IMR-90 (cell line): ENCODE measurements around the gene URB2. TPM values are rescaled to one million over a fixed set of nuclear protein-coding genes. Genes with fewer than 3 reads are reported as not detected.

ENCODE experiments used
- ATAC-seq: fragments of 200-7000 bp; cut with Tn5 transposase; 2 replicates; pipeline ENCODE4 v1.9.1; 2020; ENCODE audit warnings: low read depth, mild to moderate bottlenecking, moderate library complexity
- BruUV-seq: library from RNA; stranded (reverse); fragments of 400-500 nt; replicated peaks from 2 replicates; lab custom pipeline; 2021; lab: Mats Ljungman, UMichigan
- CTCF ChIA-PET: fragments of 300-600 bp; formaldehyde crosslinking; extraction: SDS; loops from one replicate; lab custom pipeline; 2021; ENCODE audit warnings: antibody characterized with exemption; lab: Yijun Ruan, JAX
- POLR2A ChIA-PET: fragments of 300-600 bp; sonication (Branson Sonifier 250); formaldehyde crosslinking; loops from one replicate; lab custom pipeline; 2022; ENCODE audit warnings: antibody characterized with exemption; ENCODE audit not compliant: unreplicated experiment; lab: Charles Lee
- DNase-seq: peaks from one replicate; pipeline ENCODE4 v3.0.0; 2013
- H2AFZ ChIP-seq: replicated peaks from 2 replicates; pipeline ENCODE3; 2013; ENCODE audit warnings: low read length, mild to moderate bottlenecking; ENCODE audit not compliant: poor library complexity
- H2AK5ac ChIP-seq: 2 replicates; pipeline ENCODE4 v1.6.1; 2013; ENCODE audit warnings: low read depth, low read length, inconsistent platforms
- H2AK9ac ChIP-seq: replicated peaks from 2 replicates; pipeline ENCODE3; 2013; ENCODE audit warnings: mild to moderate bottlenecking, low read depth, low read length, moderate library complexity; ENCODE audit not compliant: poor library complexity
- H2BK120ac ChIP-seq: 2 replicates; pipeline ENCODE4 v1.6.1; 2013; ENCODE audit warnings: low read depth, low read length, inconsistent platforms
- H2BK15ac ChIP-seq: 3 replicates; pipeline ENCODE4 v1.6.1; 2013; ENCODE audit warnings: low read depth, low read length, inconsistent platforms
- H2BK20ac ChIP-seq: 2 replicates; pipeline ENCODE4 v1.6.1; 2013; ENCODE audit warnings: low read depth, mild to moderate bottlenecking, inconsistent platforms, low read length, moderate library complexity
- H2BK5ac ChIP-seq: 2 replicates; pipeline ENCODE4 v1.6.1; 2013; ENCODE audit warnings: mild to moderate bottlenecking, low read depth, low read length, inconsistent platforms; ENCODE audit not compliant: poor library complexity, severe bottlenecking
- H3K14ac ChIP-seq: replicated peaks from 2 replicates; pipeline ENCODE4 v1.6.1; 2013; ENCODE audit warnings: low read depth, low read length, inconsistent platforms
- H3K18ac ChIP-seq: 2 replicates; pipeline ENCODE4 v1.6.1; 2013; ENCODE audit warnings: low read depth, low read length, control low read depth
- H3K23ac ChIP-seq: 2 replicates; pipeline ENCODE4 v1.6.1; 2013; ENCODE audit warnings: low read depth, low read length, inconsistent platforms
- H3K27ac ChIP-seq: 2 replicates; pipeline ENCODE4 v1.5.1; 2013; ENCODE audit warnings: mild to moderate bottlenecking, control low read depth, low read length; ENCODE audit not compliant: insufficient read depth
- H3K27me3 ChIP-seq: 2 replicates; pipeline ENCODE4 v1.6.1; 2013; ENCODE audit warnings: low read length; ENCODE audit not compliant: control insufficient read depth, insufficient read depth
- H3K36me3 ChIP-seq: 2 replicates; pipeline ENCODE4 v1.6.1; 2013; ENCODE audit warnings: low read length, mixed read lengths; ENCODE audit not compliant: control insufficient read depth, insufficient read depth
- H3K4ac ChIP-seq: 2 replicates; pipeline ENCODE4 v1.6.1; 2013; ENCODE audit warnings: low read depth, low read length, inconsistent platforms
- H3K4me1 ChIP-seq: 2 replicates; pipeline ENCODE4 v1.6.1; 2013; ENCODE audit warnings: low read length, mixed read lengths; ENCODE audit not compliant: control insufficient read depth, insufficient read depth
- H3K4me2 ChIP-seq: 2 replicates; pipeline ENCODE4 v1.6.1; 2013; ENCODE audit warnings: low read depth, mild to moderate bottlenecking, control low read depth, low read length, moderate library complexity
- H3K4me3 ChIP-seq: 2 replicates; pipeline ENCODE4 v1.5.1; 2013; ENCODE audit warnings: low read depth, mild to moderate bottlenecking, control low read depth, low read length, moderate library complexity; ENCODE audit not compliant: insufficient read depth
- H3K56ac ChIP-seq: 2 replicates; pipeline ENCODE4 v1.6.1; 2013; ENCODE audit warnings: low read length, inconsistent platforms; ENCODE audit not compliant: insufficient read depth; ENCODE audit errors: extremely low read depth
- H3K79me1 ChIP-seq, 2 experiments: 2 replicates each; pipeline ENCODE4 v1.6.1; 2013; ENCODE audit warnings: low read length in 2 of 2, inconsistent platforms in 1 of 2, low read depth in 1 of 2
- H3K9ac ChIP-seq: 2 replicates; pipeline ENCODE4 v1.6.1; 2013; ENCODE audit warnings: low read depth, low read length, control low read depth
- H3K9me1 ChIP-seq: 2 replicates; pipeline ENCODE4 v1.6.1; 2013; ENCODE audit warnings: low read length, inconsistent platforms; ENCODE audit not compliant: insufficient read depth
- H3K9me3 ChIP-seq: 2 replicates; pipeline ENCODE4 v1.6.1; 2013; ENCODE audit warnings: low read length; ENCODE audit not compliant: control insufficient read depth, insufficient read depth
- H4K20me1 ChIP-seq: 2 replicates; pipeline ENCODE4 v1.6.1; 2013; ENCODE audit warnings: low read length, inconsistent platforms; ENCODE audit not compliant: insufficient read depth
- H4K5ac ChIP-seq: 2 replicates; pipeline ENCODE4 v1.6.1; 2013; ENCODE audit warnings: mild to moderate bottlenecking, low read depth, low read length, control low read depth
- H4K8ac ChIP-seq, 2 experiments: 2 replicates each; pipeline ENCODE4 v1.6.1; 2013; ENCODE audit warnings: low read depth in 2 of 2, low read length in 2 of 2, control low read depth in 1 of 2, inconsistent platforms in 1 of 2
- H4K91ac ChIP-seq: 2 replicates; pipeline ENCODE4 v1.6.1; 2013; ENCODE audit warnings: low read depth, low read length, inconsistent platforms; ENCODE audit not compliant: insufficient read depth
- BHLHE40 ChIP-seq: fragments of 150-350 bp; IDR thresholded peaks from 2 replicates; pipeline ENCODE4 v1.6.1; 2016; ENCODE audit warnings: mild to moderate bottlenecking, low read depth, low read length
- CEBPB ChIP-seq: IDR thresholded peaks from 2 replicates; pipeline ENCODE4 v1.6.1; 2012; ENCODE audit warnings: low read depth, low read length, improper control_type of control experiment
- CHD1 ChIP-seq: IDR thresholded peaks from 2 replicates; pipeline ENCODE4 v1.6.1; 2012; ENCODE audit warnings: low read depth, low read length, improper control_type of control experiment
- FOS ChIP-seq: fragments of 150-350 bp; IDR thresholded peaks from 2 replicates; pipeline ENCODE4 v1.6.1; 2016; ENCODE audit warnings: low read depth, low read length
- MAFK ChIP-seq: IDR thresholded peaks from 2 replicates; pipeline ENCODE4 v1.6.1; 2012; ENCODE audit warnings: low read depth, low read length, improper control_type of control experiment
- MAZ ChIP-seq: IDR thresholded peaks from 2 replicates; pipeline ENCODE4 v1.6.1; 2012; ENCODE audit warnings: low read depth, mild to moderate bottlenecking, low read length, improper control_type of control experiment, moderate library complexity, borderline replicate concordance
- MXI1 ChIP-seq: IDR thresholded peaks from 2 replicates; pipeline ENCODE4 v1.6.1; 2012; ENCODE audit warnings: low read depth, mild to moderate bottlenecking, low read length, moderate library complexity, borderline replicate concordance
- NFE2L2 ChIP-seq: fragments of 150-350 bp; IDR thresholded peaks from 2 replicates; pipeline ENCODE4 v1.6.1; 2016; ENCODE audit warnings: low read depth, mild to moderate bottlenecking, low read length
- POLR2A ChIP-seq: IDR thresholded peaks from 2 replicates; pipeline ENCODE4 v1.6.1; 2012; ENCODE audit warnings: mild to moderate bottlenecking, low read depth, low read length
- RAD21 ChIP-seq: IDR thresholded peaks from 2 replicates; pipeline ENCODE4 v1.6.1; 2012; ENCODE audit warnings: low read length, improper control_type of control experiment
- RCOR1 ChIP-seq: IDR thresholded peaks from 2 replicates; pipeline ENCODE4 v1.6.1; 2012; ENCODE audit warnings: mild to moderate bottlenecking, low read length, improper control_type of control experiment; ENCODE audit not compliant: insufficient replicate concordance
- RFX5 ChIP-seq: IDR thresholded peaks from 2 replicates; pipeline ENCODE4 v1.8.0; 2012; ENCODE audit warnings: low read depth, mild to moderate bottlenecking, low read length, moderate library complexity
- SMC3 ChIP-seq: fragments of 150-350 bp; IDR thresholded peaks from 2 replicates; pipeline ENCODE4 v1.6.1; 2016; ENCODE audit warnings: low read depth, mild to moderate bottlenecking, antibody characterized with exemption, low read length, moderate library complexity
- WGBS, 2 experiments: methylation state at CpG; one replicate each; pipeline versions ENCODE4 v1.1.5 to v1.1.7; 2013; ENCODE audit warnings: missing lambda C conversion rate in 2 of 2; ENCODE audit not compliant: insufficient read length in 1 of 2; ENCODE audit errors: extremely low coverage in 2 of 2; 5-methylcytosine and 5-hydroxymethylcytosine counted together
- dilution Hi-C: fragments of 300-500 bp; cut with HindIII; formaldehyde crosslinking; loops from one replicate; pipeline ENCODE4 v1.14.3; 2018; ENCODE audit warnings: low sequenced_read_pairs; ENCODE audit not compliant: unreplicated experiment
- in situ Hi-C: fragments of 300-500 bp; cut with MboI; formaldehyde crosslinking; loops from 3 replicates; pipeline ENCODE4 v1.14.3; 2019; ENCODE audit warnings: low sequenced_read_pairs, inconsistent platforms, mixed read lengths
- intact Hi-C: fragments of 100-400 bp; cut with micrococcal nuclease; formaldehyde crosslinking; loops from 2 replicates; pipeline ENCODE4 v1.10.0; 2022
- polyA plus RNA-seq, 3 experiments: library from polyadenylated mRNA; depleted of rRNA; stranded (reverse); fragments of >200 nt; gene quantifications; 2 replicates each; pipeline ENCODE4 v1.2.3, GENCODE V29; 2012; ENCODE audit warnings: low replicate concordance in 1 of 3
- total RNA-seq: library from RNA; depleted of rRNA; stranded (reverse); fragments of >200 nt; gene quantifications from 2 replicates; pipeline ENCODE4 v1.2.3, GENCODE V29; 2012
- TF ChIP-seq, protein P1 (sequence below): fragments of 150-350 bp; IDR thresholded peaks from 2 replicates; pipeline ENCODE4 v1.6.1; 2016; ENCODE audit warnings: low read depth, mild to moderate bottlenecking, low read length, moderate library complexity, borderline replicate concordance
- TF ChIP-seq, protein P2 (sequence below): fragments of 150-350 bp; IDR thresholded peaks from 2 replicates; pipeline ENCODE4 v1.6.1; 2017; ENCODE audit warnings: mild to moderate bottlenecking, antibody characterized with exemption, low read length, low read depth
- TF ChIP-seq, protein P3 (sequence below): conservative IDR thresholded peaks from 2 replicates; pipeline ENCODE4 v1.5.1; 2012; ENCODE audit warnings: mild to moderate bottlenecking, low read depth, low read length, improper control_type of control experiment

The URB2 gene
- total and polyA plus RNA-seq, 2 of the 4 experiments (the other 2 are of a cell fraction), result 5.9 to 15.4 TPM

DNA sequence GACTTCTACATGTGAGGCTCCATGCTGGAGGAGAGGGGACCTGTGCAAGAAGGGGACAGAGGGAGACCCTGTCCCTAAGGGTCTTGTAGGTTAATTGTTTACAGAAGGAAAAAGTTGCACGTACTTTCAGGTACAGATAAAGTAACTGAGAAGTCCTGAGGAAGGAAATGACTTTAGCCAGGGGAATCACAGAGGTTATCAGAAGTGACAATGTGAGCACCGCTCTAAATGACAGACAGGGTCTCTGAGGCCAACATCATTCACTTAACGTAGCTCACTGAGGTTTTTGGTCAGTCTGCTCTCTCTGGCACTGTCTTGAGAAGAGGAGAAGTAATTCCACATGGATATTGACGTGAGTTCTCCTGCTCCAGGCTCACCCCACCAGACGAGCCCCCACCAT, 12.1 kb upstream of the URB2 start:
- no peak overlapping the region for H3K56ac ChIP-seq
- ATAC-seq, result no peak
- H3K14ac ChIP-seq, result no peak overlapping the region
- H4K91ac ChIP-seq, result no peak overlapping the region
- no peak overlapping the region for H3K4me2 ChIP-seq
- H2AK9ac ChIP-seq, result no peak overlapping the region
- H3K4me3 ChIP-seq, result no peak overlapping the region
- TF ChIP-seq MAFK, result no peak
- no peak for TF ChIP-seq RCOR1
- TF ChIP-seq, protein P1, sequence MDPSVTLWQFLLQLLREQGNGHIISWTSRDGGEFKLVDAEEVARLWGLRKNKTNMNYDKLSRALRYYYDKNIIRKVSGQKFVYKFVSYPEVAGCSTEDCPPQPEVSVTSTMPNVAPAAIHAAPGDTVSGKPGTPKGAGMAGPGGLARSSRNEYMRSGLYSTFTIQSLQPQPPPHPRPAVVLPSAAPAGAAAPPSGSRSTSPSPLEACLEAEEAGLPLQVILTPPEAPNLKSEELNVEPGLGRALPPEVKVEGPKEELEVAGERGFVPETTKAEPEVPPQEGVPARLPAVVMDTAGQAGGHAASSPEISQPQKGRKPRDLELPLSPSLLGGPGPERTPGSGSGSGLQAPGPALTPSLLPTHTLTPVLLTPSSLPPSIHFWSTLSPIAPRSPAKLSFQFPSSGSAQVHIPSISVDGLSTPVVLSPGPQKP, result no peak
- TF ChIP-seq, protein P2, sequence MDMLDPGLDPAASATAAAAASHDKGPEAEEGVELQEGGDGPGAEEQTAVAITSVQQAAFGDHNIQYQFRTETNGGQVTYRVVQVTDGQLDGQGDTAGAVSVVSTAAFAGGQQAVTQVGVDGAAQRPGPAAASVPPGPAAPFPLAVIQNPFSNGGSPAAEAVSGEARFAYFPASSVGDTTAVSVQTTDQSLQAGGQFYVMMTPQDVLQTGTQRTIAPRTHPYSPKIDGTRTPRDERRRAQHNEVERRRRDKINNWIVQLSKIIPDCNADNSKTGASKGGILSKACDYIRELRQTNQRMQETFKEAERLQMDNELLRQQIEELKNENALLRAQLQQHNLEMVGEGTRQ, result no peak
- TF ChIP-seq RAD21, result no peak
- no peak for TF ChIP-seq BHLHE40
- TF ChIP-seq, protein P3, sequence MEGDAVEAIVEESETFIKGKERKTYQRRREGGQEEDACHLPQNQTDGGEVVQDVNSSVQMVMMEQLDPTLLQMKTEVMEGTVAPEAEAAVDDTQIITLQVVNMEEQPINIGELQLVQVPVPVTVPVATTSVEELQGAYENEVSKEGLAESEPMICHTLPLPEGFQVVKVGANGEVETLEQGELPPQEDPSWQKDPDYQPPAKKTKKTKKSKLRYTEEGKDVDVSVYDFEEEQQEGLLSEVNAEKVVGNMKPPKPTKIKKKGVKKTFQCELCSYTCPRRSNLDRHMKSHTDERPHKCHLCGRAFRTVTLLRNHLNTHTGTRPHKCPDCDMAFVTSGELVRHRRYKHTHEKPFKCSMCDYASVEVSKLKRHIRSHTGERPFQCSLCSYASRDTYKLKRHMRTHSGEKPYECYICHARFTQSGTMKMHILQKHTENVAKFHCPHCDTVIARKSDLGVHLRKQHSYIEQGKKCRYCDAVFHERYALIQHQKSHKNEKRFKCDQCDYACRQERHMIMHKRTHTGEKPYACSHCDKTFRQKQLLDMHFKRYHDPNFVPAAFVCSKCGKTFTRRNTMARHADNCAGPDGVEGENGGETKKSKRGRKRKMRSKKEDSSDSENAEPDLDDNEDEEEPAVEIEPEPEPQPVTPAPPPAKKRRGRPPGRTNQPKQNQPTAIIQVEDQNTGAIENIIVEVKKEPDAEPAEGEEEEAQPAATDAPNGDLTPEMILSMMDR, result no peak
- TF ChIP-seq CEBPB, result no peak
- no peak for TF ChIP-seq POLR2A
- TF ChIP-seq NFE2L2, result no peak
- no peak for TF ChIP-seq SMC3
- no peak for TF ChIP-seq MXI1
- TF ChIP-seq CHD1, result no peak
- TF ChIP-seq MAZ, result no peak
- no peak for TF ChIP-seq RFX5
- TF ChIP-seq FOS, result no peak
- BruUV-seq, result no TSS peak
- 60% methylated on average over 1 of the region's 5 CpGs; no CpG with 5 or more reads in 1 of the 2 experiments for WGBS, 2 experiments
- no peaks in the 10 kb centered on the region for H3K27me3 ChIP-seq
- intact Hi-C loops, result no loop called here
- no peak overlapping the region for H3K9ac ChIP-seq
- no peak overlapping the region for H2BK15ac ChIP-seq
- no peak overlapping the region for H2BK5ac ChIP-seq
- peaks cover 27% of the 10 kb centered on the region; the same call in 1 of the 2 replicates for H4K20me1 ChIP-seq
- peaks cover 10% of the 10 kb centered on the region; the same call in 1 of the 2 replicates for H3K9me1 ChIP-seq
- no peak for DNase-seq
- in situ Hi-C loops, result no loop called here
- H2BK20ac ChIP-seq, result no peak overlapping the region
- ChIA-PET POLR2A (no interaction called here), CTCF (no interaction called here)
- H2AFZ ChIP-seq, result no peak overlapping the region
- H4K8ac ChIP-seq, result no peak overlapping the region
- H3K23ac ChIP-seq, result no peak overlapping the region
- no peaks in the 10 kb centered on the region for H3K4me1 ChIP-seq
- H2BK120ac ChIP-seq, result no peak overlapping the region
- H2AK5ac ChIP-seq, result no peak overlapping the region
- H3K27ac ChIP-seq, result no peak overlapping the region
- H4K5ac ChIP-seq, result no peak overlapping the region
- peaks cover 31% of the 10 kb centered on the region for H3K36me3 ChIP-seq
- H3K4ac ChIP-seq, result no peak overlapping the region
- dilution Hi-C loops, result no loop called here
- H3K79me1 ChIP-seq, result peaks cover 30 to 36% of the 10 kb centered on the region in 2 experiments
- H3K9me3 ChIP-seq, result no peaks in the 10 kb centered on the region
- no peak overlapping the region for H3K18ac ChIP-seq
